ENCODE data around the gene WDR35.
"Not testable (repeated sequence)": the region's sequence is repeated elsewhere in the genome, so short reads cannot be mapped to it uniquely, and the experiment has no call there.

Gene WDR35

GRCh38 chr2:19897623-19898245 lies 92.2 kb downstream of the WDR35 start:
- no peaks in the 10 kb centered on the region for H3K36me3 ChIP-seq (ENCODE audit: control insufficient read depth, insufficient read depth, low read length)
- no peaks in the 10 kb centered on the region for H3K9me3 ChIP-seq (ENCODE audit: control insufficient read depth, low read length)
- H3K9ac ChIP-seq (ENCODE audit: low read length), result no peak overlapping the region
- no peak overlapping the region for H3K4me3 ChIP-seq (ENCODE audit: low read length)
- H3K4me1 ChIP-seq (ENCODE audit: control insufficient read depth, insufficient read depth, low read length), result no peaks in the 10 kb centered on the region
- no peaks in the 10 kb centered on the region for H3K27me3 ChIP-seq (ENCODE audit: control insufficient read depth, insufficient read depth, low read length)

DNA sequence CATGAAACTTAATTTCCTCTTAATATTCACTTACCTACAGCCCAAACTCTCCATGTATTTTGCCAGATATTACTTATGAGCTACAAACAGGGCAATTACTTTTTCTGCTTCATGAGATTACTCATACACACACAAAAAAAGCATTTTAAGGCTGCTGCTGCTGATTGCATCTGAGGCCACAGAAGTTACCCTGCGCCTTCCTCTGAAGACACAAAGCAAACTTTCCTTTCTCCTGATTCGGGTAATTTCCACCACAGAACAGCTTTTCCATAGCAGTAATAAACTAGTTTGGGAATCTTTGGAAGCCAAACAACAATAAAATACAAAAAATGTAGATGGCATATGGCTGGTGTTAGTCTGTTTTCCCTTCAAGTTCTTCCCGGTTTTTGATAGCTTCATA lies 94.4 kb downstream of the WDR35 start:
- Histone ChIP-seq H3K9me3 (ENCODE audit: control insufficient read depth, low read length) (no peaks in the 10 kb centered on the region), H3K36me3 (ENCODE audit: control insufficient read depth, insufficient read depth, low read length) (no peaks in the 10 kb centered on the region), H3K4me3 (ENCODE audit: low read length) (no peak overlapping the region), H3K4me1 (ENCODE audit: control insufficient read depth, insufficient read depth, low read length) (no peaks in the 10 kb centered on the region), H3K27me3 (ENCODE audit: control insufficient read depth, insufficient read depth, low read length) (no peaks in the 10 kb centered on the region), H3K9ac (ENCODE audit: low read length) (no peak overlapping the region)

- Histone ChIP-seq H3K36me3 (ENCODE audit: control insufficient read depth, insufficient read depth, low read length) (no peaks in the 10 kb centered on the region), H3K27me3 (ENCODE audit: control insufficient read depth, insufficient read depth, low read length) (no peaks in the 10 kb centered on the region), H3K4me3 (ENCODE audit: low read length) (no peak overlapping the region), H3K9ac (ENCODE audit: low read length) (no peak overlapping the region), H3K9me3 (ENCODE audit: control insufficient read depth, low read length) (no peaks in the 10 kb centered on the region), H3K4me1 (ENCODE audit: control insufficient read depth, insufficient read depth, low read length) (no peaks in the 10 kb centered on the region)
These were observed 95.6 kb downstream of the WDR35 start for GRCh38 chr2:19894134-19894792.

- no peaks in the 10 kb centered on the region for H3K4me1 ChIP-seq (ENCODE audit: control insufficient read depth, insufficient read depth, low read length)
- no peak overlapping the region for H3K9ac ChIP-seq (ENCODE audit: low read length)
- H3K4me3 ChIP-seq (ENCODE audit: low read length), result no peak overlapping the region
- no peaks in the 10 kb centered on the region for H3K9me3 ChIP-seq (ENCODE audit: control insufficient read depth, low read length)
- H3K36me3 ChIP-seq (ENCODE audit: control insufficient read depth, insufficient read depth, low read length), result no peaks in the 10 kb centered on the region
- no peaks in the 10 kb centered on the region for H3K27me3 ChIP-seq (ENCODE audit: control insufficient read depth, insufficient read depth, low read length)
These were observed 96.3 kb downstream of the WDR35 start for GRCh38 chr2:19893520-19894133.

- H3K4me3 ChIP-seq (ENCODE audit: low read length); H3K4me1 ChIP-seq (ENCODE audit: control insufficient read depth, insufficient read depth, low read length); H3K9me3 ChIP-seq (ENCODE audit: control insufficient read depth, low read length); H3K36me3 ChIP-seq (ENCODE audit: control insufficient read depth, insufficient read depth, low read length); H3K27me3 ChIP-seq (ENCODE audit: control insufficient read depth, insufficient read depth, low read length); H3K9ac ChIP-seq (ENCODE audit: low read length): not testable (repeated sequence)
These were observed 97.9 kb downstream of the WDR35 start for GRCh38 chr2:19891971-19892370.

DNA sequence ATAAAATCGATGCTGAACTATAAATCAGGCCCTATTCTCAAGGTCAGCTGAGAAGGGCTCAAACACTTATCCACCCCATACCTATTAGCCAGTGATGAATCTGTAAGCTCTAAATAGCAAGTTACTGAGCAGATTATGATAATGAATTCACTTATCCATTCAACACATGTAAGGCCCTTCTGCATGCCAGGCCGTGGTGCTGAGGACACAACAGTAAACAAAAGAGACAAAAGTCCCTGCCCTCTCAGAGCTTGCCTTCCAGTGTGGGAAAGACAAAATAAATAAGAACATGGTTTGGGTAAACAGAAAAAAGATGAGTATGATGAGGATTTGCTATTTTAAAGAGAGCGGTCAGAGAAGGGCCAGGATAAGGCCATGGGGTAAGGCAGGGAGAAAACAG lies 99.8 kb downstream of the WDR35 start:
- no peaks in the 10 kb centered on the region for H3K27me3 ChIP-seq (ENCODE audit: control insufficient read depth, insufficient read depth, low read length)
- H3K9me3 ChIP-seq (ENCODE audit: control insufficient read depth, low read length), result no peaks in the 10 kb centered on the region
- no peaks in the 10 kb centered on the region for H3K36me3 ChIP-seq (ENCODE audit: control insufficient read depth, insufficient read depth, low read length)
- peaks cover 9% of the 10 kb centered on the region for H3K4me1 ChIP-seq (ENCODE audit: control insufficient read depth, insufficient read depth, low read length)
- H3K9ac ChIP-seq (ENCODE audit: low read length), result no peak overlapping the region
- no peak overlapping the region for H3K4me3 ChIP-seq (ENCODE audit: low read length)

DNA sequence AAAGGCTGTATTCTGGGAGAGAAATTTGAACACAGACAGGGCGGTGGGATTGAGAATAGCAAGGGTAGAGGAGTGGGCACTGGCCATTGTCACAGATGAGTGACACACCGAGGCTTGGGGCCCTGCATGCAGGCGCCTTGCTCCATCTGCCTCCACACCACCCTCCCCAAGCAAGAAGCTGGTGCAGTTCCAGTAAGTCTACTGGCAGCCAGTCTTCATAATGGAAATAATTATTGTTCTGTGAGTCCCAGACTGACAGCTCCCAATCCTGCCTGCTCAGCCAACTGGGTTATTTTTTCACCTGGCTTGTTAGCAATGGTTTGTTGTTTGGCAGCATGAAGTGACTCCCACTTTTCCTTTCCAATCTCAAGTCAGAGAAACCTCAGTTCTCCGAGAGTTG lies 101.1 kb downstream of the WDR35 start:
- Histone ChIP-seq H3K9me3 (ENCODE audit: control insufficient read depth, low read length) (no peaks in the 10 kb centered on the region), H3K4me3 (ENCODE audit: low read length) (no peak overlapping the region), H3K36me3 (ENCODE audit: control insufficient read depth, insufficient read depth, low read length) (no peaks in the 10 kb centered on the region), H3K4me1 (ENCODE audit: control insufficient read depth, insufficient read depth, low read length) (peaks cover 9% of the 10 kb centered on the region), H3K9ac (ENCODE audit: low read length) (no peak overlapping the region), H3K27me3 (ENCODE audit: control insufficient read depth, insufficient read depth, low read length) (no peaks in the 10 kb centered on the region)

- Histone ChIP-seq H3K36me3 (ENCODE audit: control insufficient read depth, insufficient read depth, low read length) (no peaks in the 10 kb centered on the region), H3K4me1 (ENCODE audit: control insufficient read depth, insufficient read depth, low read length) (peaks cover 9% of the 10 kb centered on the region), H3K4me3 (ENCODE audit: low read length) (no peak overlapping the region), H3K9ac (ENCODE audit: low read length) (no peak overlapping the region), H3K9me3 (ENCODE audit: control insufficient read depth, low read length) (no peaks in the 10 kb centered on the region), H3K27me3 (ENCODE audit: control insufficient read depth, insufficient read depth, low read length) (no peaks in the 10 kb centered on the region)
These were observed 102.4 kb downstream of the WDR35 start for GRCh38 chr2:19887510-19887909.

DNA sequence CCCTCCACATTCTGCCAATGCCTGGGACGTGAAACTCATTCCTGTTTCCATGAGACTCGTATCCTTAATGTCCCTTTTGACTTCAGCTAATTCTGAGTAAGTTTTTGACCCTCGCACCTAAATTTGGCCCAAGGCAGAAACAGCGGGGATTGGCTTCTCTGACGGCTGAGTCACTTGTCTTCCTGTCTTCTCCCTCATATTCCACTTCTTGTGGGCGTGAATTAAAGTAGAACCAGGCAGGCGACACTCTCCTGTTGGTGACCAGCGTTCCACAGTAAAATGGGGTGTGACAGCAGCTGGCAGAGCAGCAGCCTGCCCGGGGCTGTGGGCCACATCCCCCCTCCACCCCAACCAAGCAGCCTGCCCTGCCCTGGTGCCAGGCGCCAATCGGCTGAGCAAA lies 103.6 kb downstream of the WDR35 start:
- H3K27me3 ChIP-seq (ENCODE audit: control insufficient read depth, insufficient read depth, low read length), result no peaks in the 10 kb centered on the region
- H3K4me1 ChIP-seq (ENCODE audit: control insufficient read depth, insufficient read depth, low read length), result peaks cover 9% of the 10 kb centered on the region
- no peaks in the 10 kb centered on the region for H3K9me3 ChIP-seq (ENCODE audit: control insufficient read depth, low read length)
- H3K36me3 ChIP-seq (ENCODE audit: control insufficient read depth, insufficient read depth, low read length), result no peaks in the 10 kb centered on the region
- H3K4me3 ChIP-seq (ENCODE audit: low read length), result no peak overlapping the region
- no peak overlapping the region for H3K9ac ChIP-seq (ENCODE audit: low read length)

DNA sequence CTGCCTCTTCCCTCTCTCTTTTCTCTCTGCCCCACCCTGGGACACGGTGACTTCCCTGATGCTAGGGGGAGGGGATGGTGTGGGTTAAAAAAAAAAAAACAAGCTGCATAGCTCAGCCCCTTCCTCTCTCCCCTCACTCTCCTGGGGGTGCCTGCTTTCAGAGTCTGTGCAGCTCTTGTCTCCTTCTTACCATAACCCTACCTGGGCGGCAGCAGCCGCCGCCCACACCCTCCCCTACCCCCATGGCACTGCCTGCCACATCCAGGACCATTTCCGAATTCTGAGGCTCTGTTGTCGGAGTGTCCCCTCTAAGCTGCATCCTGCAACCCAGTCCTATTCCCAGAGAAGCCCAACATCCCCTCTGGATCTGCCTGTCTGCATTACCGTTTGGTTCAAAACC lies 104.1 kb downstream of the WDR35 start:
- Histone ChIP-seq H3K36me3 (ENCODE audit: control insufficient read depth, insufficient read depth, low read length) (no peaks in the 10 kb centered on the region), H3K4me3 (ENCODE audit: low read length) (no peak overlapping the region), H3K9me3 (ENCODE audit: control insufficient read depth, low read length) (no peaks in the 10 kb centered on the region), H3K27me3 (ENCODE audit: control insufficient read depth, insufficient read depth, low read length) (no peaks in the 10 kb centered on the region), H3K4me1 (ENCODE audit: control insufficient read depth, insufficient read depth, low read length) (peaks cover 9% of the 10 kb centered on the region), H3K9ac (ENCODE audit: low read length) (no peak overlapping the region)

DNA sequence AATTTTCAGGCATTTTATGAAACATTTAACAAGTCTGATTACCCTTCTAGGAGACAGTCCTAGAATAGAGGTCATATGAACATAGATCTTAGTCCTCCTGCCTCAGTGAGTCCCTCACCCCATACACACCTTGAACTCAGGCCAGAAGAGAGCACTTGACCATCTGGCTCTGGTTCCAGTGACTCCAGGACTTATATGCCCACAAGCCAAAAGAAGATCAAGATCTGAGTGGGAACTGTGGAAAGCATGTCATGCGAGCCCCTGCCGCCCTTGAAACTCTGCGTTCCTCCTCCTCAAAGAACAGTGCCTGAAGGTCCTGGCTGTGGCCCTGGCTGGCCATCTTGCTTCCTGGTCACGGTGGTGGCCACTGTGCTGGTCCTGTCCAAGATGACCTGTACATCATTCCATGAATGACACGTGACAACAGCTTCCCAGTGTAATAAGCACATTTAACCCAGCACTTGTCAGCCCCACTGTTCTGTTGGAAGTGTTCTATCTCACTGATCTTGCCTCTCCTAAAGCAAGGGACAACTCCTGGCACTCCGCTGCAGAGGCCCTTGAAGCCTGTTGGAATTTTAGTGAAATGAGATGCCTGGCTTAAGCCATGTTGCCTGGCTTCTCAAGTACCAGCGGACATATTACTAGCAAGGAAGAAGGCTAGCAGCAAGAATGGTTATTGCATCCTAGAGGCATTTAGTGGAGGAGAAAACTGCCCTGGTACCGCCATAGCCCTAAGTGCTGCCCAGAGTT lies 105.8 kb downstream of the WDR35 start:
- no peak overlapping the region for H3K4me3 ChIP-seq (ENCODE audit: low read length)
- peaks cover 9% of the 10 kb centered on the region for H3K4me1 ChIP-seq (ENCODE audit: control insufficient read depth, insufficient read depth, low read length)
- no peaks in the 10 kb centered on the region for H3K36me3 ChIP-seq (ENCODE audit: control insufficient read depth, insufficient read depth, low read length)
- H3K9ac ChIP-seq (ENCODE audit: low read length), result no peak overlapping the region
- H3K9me3 ChIP-seq (ENCODE audit: control insufficient read depth, low read length), result no peaks in the 10 kb centered on the region
- no peaks in the 10 kb centered on the region for H3K27me3 ChIP-seq (ENCODE audit: control insufficient read depth, insufficient read depth, low read length)

DNA sequence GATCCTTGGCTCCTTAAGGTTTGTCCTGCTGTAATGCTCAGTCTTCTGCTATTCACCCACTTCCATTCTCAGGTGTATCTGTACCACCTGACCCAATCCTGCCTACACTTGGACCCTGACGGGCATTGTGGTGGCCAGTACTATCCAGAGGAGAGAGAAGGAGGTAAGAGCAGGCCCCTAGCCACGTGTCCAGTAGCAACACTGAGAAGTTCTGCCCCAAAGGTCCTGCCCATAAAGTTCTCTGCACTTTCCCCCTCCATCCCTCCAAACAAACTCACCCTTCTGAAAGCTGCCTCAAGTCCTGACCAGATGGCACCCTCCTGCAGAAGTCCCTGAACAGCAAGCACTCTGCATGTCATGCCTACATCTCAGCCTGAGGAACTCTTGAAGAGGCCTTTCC lies 106.4 kb downstream of the WDR35 start:
- no peaks in the 10 kb centered on the region for H3K27me3 ChIP-seq (ENCODE audit: control insufficient read depth, insufficient read depth, low read length)
- no peaks in the 10 kb centered on the region for H3K36me3 ChIP-seq (ENCODE audit: control insufficient read depth, insufficient read depth, low read length)
- no peak overlapping the region for H3K9ac ChIP-seq (ENCODE audit: low read length)
- peaks cover 9% of the 10 kb centered on the region for H3K4me1 ChIP-seq (ENCODE audit: control insufficient read depth, insufficient read depth, low read length)
- no peaks in the 10 kb centered on the region for H3K9me3 ChIP-seq (ENCODE audit: control insufficient read depth, low read length)
- no peak overlapping the region for H3K4me3 ChIP-seq (ENCODE audit: low read length)

Measured in mucosa of stomach (tissue), 1 donor.